NCI-H146 treated with DMSO at 0.1 percent for 48 hours (cell line): Measurements from ENCODE around the gene TMEM45A.
"Not testable (repeated sequence)": the region's sequence is repeated elsewhere in the genome, so short reads cannot be mapped to it uniquely, and the experiment has no call there.

Source experiments
- DNase-seq: peaks from one replicate; lab custom pipeline; 2025; ENCODE audit not compliant: unreplicated experiment; lab: John Stamatoyannopoulos, UW

The TMEM45A gene

DNA sequence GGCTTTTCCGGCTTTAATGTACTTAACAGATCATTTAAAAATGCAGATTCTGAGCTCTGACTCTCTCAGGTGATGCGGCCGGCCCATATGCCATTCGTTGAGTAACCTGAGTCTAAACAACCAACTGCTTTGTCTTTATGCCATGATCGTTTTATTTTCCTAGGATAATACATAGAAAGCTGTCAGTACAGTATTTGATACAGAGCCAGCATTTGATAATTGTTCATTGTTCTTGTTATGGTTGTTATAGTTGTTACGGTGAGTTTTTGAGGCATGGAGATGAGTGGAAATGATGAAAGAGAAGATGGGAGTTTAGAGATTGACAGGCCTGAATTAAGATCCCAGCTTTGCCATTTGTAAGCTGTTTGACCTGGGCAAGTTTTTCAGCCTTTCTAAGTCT, 40.0 kb downstream of the TMEM45A start:
- no peak for DNase-seq

DNA sequence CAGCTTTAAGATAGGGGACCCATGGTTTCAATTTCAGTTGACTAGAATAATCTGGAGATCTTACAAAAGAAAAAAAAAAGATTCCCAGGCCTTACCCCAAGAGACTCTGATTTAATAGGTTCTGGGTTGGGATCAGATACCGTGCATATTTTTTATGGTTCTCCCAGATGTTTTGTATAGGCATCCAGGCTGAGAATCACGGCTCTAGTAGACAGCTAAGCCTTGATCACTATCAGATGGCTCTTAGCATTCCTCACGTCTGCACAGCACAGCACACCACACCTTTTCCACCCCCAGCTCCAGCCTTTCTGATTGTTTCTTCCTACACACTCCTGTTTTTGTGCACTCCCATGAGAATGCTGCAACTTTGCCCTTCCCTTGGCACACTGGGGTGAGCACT, 40.8 kb downstream of the TMEM45A start:
- DNase-seq = no peak

DNA sequence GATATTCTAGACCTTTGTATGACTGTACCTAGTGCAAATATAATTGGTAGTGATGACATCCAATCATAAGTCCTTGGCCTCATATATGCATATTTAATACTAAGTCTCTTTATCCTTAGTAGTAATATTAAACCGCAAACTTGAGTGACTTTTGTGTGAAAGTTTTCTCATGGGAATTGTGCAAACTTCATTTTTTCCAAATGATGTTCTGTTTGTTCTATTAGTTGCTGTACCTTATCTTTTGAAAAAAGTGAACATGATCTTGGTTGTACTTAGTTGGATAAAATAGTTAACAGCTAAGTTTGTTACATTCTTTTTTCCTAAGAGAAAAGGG, 43.2 kb downstream of the TMEM45A start:
- no peak for DNase-seq

DNA sequence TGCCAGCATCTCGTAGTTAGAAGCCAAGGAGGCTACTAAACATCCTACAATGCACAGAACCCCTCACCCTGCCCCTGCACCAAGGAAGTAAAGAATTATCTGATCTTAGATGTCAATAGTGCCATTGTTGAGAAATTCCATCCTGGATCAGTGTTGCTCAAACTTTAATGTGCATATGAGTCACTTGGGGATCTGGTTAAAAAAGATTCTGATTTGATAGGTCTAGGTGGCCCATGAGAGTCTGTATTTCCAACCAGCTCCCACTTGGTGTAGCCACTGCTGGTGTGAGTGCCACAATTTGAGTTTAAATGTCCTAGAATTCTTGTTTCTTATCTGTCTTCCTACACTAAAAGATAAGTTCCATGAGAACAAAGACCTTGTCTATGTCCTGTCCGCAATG, 43.7 kb downstream of the TMEM45A start:
- DNase-seq = no peak

DNA sequence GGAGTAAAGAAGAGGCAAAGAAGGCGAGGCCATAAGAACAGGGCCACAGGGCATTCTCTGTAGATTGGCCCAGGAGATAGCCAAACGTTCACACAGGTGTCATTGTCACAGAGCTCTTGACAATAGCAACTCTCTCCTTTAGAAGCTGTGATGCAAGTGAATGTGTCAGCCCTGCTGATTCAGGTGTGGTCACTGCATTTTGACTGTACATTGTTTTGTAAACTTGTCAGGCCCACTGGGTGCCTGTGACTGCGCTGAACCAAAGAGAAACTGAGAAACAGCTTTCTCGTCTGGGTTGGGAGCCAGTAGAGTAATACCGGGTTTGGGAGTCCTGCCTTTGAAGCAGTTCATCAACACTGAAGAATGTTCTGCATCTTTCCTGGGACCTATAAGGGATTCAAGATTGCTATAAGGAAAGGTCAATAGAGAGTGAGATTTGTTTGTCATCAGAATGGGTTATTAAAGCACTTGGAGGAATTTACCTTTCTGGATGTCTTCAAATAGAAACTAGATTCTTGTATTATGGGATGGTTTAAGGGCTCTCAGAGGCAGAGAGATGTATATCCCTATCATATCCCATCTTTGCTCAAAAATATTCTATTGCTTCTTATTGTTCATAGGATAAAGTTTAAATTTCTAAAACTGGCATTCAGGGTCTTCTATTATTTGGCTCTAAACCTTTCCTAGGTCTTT, 45.4 kb downstream of the TMEM45A start:
- DNase-seq = no peak

DNA sequence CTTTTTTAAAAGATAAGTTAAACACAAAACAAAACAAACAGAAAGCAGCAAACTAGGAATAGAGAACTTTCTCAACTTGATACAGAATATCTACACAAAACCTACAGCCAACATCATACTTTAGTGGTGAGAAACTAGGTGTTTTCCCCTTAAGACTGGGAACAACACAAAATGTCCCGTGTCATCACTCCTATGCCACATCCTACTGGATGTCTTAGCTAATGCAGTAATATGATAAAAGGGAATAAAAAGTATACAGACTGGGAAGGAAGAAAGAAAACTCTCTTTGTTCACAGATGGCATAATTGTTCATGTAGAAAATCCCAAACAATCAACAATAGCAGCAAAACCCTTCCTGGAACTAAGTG, 45.9 kb downstream of the TMEM45A start:
- no peak for DNase-seq

DNA sequence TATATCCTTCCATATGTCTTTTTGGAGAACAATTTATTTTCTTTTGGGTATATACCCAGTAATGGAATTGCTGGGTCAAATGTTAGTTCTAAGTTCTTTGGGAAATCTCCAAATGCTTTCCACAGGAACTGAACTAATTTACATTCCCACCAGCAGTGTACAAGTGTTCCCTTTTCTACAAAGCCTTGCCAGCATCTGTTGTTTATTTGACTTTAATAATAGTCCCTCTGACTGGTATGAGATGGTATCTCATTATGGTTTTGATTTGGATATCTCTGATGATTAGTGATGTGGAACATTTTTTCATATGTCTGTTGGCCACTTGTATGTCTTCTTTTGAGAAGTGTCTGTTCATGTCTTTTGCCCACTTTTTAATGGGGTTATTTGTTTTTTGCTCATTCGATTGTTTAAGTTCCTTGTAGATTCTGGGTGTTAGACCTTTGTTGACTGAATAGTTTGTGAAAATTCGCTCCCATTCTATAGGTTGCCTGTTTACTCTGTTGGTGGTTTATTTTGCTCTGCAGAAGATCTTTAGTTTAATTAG, 48.4 kb downstream of the TMEM45A start:
- DNase-seq = no peak

DNA sequence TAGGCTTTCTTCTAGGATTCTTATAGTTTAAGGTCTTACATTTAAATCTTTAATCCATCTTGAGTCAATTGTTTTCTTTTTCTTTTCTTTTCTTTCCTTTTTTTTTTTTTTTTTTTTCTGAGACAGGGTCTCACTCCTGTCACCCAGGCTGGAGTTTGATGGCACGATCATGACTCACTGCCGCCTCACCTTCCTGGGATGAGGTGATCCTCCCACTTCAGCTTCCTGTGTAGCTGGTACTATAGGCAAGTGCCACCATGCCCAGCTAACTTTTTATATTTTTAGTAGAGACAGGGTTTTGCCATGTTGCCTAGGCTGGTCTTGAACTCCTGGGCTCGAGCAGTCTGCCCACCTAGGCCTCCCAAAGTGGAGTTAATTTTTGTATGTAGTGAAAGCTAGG, 49.0 kb downstream of the TMEM45A start:
- not testable (repeated sequence) for DNase-seq

DNA sequence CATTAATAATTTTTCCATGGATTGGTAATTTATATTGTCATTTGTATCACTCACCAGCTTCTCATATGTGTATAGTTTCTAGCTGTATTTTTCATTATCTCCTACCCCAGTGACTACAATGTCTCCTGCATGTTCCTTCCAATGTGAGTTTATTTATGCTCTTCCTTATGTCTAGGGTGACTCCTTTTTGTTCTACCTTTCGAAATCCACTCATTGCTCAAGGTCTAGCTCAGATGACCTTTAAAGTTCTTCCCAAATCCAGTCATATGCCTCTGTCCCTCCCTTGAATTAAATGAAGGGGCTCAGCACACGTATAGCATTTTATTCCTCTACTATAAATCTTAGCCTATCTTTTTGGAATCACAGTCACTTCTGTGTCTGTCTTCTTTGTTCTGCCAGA, 53.0 kb downstream of the TMEM45A start:
- DNase-seq = no peak

DNA sequence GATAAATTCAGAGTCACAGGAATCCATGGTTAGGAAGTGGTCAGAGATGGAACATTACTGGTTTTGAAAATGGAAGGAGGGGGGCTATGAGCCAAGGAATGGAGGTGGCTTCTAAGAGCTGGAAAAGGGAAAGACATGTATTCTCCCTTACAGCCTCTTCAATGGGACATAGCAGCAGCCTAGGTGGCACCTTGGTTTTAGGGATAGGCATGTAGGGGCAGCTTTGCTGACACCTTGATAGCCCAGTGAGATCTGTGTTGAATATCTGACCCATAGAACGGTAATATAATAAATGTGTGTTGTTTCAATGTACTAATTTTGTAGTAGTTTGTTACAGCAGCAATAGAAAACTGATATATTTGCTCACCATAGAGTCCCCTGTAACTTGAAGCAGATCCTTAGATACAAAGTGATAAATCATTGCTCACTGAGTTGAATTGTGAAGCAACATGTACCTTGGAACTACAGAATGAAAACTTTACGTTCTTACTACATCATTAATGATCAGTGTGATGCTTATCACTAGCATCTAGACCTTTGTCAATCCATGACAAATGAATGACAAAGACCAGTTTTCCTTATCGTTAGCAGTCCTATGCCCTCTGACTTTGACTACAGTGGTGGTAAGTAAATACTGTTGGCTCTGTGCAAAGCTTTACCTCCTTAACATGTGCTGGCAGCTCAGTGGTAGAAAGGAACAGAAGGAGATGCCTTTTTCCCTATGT, 53.8 kb downstream of the TMEM45A start:
- DNase-seq = no peak

DNA sequence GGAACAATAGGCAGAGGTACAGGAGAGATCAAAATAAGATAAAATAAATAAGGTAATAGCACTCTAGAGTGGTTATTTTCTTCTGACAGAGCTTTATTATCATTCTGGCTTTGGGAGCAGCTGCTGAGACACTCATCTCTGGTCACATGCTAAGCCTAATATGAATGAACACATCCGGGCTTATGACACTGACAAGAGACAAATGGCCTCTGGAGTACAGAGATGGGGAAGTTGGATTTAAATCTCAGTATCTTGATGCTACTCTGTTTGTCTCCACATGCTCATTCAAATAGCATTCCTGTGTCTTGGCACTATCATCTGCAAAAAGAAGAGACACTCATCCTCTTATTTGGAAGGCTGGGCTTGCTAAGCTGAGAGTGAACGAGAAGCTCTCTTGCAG, 55.6 kb downstream of the TMEM45A start:
- DNase-seq = no peak

DNA sequence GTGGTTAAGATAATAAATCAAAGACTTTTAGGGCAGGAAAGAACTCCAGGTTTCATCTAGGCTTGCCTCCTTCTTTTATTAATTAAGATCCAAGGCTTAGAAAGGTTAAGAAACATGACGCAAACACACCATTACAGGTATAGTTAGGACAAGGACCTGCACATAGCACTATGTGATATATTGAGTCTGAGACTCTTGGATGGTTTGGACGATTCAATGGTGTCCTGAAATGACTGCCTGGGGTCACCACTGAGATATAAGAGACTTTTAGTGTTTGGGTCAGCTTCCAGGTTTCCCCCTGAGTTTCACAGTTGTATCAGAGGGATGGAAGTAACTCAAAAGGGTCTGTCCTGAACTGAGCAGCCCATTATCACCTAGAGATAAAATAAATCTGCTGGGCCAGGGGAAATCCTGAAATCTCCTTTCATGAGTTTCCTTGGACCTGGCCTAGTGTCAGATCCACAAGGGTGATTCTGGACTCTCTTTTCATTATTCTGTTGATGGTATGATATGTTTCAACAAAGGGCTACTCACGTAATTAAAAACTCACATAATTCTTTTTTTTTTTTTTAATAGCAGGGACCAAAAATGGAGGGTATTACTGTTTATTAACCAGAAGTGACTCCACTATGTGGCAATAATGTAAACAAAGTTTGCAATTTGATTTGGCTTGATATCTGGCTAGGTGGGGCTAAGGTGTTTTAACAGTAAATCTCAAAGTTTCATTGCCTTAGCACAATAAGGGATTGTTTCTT, 61.4 kb downstream of the TMEM45A start:
- no peak for DNase-seq

DNA sequence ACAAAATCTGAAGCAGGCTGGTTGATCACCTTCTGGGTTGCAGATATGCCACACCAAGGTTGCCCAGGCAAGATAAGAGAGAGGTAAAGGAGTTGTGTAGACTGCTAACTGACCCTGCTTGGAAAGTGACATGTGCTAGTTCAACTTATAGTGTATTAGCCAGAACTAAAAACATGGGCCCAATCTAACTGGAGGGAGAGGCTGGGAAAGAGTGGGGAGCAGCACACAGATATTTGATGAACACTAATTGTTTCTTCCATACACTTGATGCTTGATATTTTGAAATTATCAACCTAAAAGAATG, 61.9 kb downstream of the TMEM45A start:
- no peak for DNase-seq

DNA sequence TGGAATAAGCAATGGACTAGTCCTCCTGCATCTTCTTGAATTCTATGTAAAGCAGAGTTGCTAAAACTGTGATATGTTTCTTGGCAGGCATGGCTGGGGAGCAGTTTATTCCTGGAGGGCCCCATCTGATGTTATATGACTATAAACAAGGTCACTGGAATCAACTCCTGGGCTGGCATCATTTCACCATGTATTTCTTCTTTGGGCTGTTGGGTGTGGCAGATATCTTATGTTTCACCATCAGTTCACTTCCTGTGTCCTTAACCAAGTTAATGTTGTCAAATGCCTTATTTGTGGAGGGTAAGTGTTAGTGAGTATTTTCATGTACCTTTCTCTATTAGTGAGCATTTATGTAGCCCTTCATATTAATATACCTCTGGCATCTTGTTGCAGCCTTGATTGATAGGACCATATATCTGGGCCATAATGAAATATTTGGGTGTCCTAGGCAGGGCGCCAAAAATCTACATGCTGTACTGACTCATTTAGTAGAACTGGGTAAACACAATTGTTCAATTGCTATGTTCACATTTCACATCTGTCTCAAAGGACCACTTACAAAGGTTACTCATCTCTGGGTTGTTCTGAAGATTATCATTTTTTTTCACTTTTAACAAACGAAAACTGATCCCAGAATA, 64.4 kb downstream of the TMEM45A start:
- no peak for DNase-seq

DNA sequence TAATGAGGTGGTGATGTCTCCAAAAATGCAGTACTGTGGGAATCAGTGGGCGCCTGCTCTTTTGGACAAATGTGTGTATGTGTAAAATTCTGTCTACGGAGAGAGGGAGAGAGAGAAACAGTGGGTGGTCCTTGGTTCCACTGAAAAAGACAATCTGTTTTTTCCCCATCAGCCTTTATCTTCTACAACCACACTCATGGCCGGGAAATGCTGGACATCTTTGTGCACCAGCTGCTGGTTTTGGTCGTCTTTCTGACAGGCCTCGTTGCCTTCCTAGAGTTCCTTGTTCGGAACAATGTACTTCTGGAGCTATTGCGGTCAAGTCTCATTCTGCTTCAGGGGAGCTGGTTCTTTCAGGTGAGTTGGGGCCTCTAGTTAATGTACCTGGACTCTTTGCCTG, 65.8 kb downstream of the TMEM45A start:
- DNase-seq = no peak

DNA sequence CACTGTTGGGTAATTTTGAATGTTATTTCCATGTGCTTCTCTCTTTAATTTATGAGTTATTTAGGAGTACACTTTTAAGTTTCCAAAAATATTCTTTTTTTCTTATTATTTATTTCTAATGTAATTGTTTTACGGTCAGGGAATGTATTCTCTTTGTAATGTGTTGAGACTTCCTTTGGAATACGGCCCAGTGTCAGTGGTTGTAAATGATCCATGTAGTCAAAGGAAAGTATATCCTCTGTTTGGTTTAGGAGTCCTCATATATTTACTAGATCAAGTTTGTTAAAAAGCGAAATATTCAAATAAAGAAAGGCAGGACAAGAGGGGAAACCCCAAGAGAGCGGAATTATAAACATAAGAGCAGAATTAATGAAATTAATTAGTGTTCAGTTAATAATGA, 68.0 kb downstream of the TMEM45A start:
- DNase-seq = no peak

DNA sequence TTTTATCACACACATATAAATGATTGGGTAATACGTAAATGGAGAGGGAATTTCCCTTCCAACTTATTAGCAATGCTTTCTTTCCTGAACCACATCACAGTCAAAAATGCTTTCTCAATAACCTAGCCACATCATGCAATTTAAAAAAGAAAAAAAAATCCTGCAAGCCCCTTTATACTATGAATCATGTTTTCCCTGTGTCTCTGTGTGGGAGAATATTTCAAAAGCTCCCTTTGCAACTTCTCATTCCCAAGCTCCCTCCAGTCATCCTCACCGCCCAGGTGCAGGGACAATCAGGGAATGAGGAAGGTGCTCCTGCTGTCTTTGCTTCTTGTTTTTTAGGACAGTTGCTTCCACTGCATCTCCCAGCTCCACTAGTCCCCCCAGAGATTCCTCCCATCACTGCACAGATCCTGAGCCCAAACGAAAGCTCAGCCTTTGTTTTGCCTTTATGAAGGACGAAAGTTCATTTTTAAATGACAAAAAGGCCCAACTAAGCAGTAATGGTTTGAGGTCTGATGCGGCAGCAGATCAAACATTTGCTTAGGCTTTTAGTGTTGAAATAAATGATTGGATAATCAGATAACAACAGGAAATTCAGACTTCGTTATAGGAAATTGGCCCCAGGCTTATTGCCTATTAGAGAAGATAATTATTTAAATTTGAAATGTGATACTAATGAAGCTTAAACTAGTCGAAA, 69.2 kb downstream of the TMEM45A start:
- DNase-seq = no peak

DNA sequence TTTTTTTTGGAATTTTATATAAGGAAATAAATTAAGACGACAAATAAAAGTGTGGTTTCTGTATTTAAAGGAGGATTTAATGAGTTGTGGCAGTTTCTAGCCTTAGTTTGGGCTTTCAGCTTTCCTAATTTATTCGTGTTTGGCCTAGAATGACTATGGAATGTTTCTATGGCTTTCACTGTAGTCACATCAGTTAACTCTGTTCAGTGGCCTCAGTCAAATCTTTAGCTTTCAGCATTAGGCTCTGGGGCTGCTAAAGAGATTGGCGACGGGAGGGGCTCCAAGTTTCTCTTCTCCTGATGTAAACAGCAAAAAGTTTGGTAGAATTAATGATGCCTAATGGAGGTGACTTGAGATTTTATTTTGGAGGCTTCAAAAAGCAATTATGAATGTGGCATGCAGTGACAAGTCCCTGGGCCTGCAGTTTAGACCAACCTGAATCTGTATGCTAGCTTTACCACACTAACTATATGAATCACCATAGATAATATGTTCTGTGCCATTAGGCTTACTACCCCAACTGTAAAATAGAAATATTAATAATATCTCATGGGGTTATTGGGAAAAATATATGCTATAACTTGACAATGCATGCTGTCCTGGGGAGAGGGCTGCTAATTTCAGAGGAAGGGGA, 69.9 kb downstream of the TMEM45A start:
- DNase-seq = no peak

DNA sequence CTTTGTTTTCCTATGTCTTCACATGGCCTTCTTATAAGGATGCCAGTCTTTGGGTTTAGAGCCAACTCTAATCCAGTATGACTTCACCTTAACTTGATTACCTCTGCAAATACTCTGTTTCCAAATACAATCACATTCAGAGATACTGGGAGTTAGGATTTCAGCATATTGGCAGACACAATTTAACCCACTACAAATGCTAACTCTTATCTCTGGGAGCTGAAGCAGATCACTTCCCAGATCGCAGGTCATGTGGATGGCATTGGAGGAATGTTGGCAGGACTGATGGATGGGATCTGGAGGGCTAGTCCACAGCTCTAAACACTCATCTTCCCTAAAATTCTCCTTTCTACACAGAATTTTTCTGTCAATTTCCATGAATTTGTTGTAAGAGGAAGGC, 70.8 kb downstream of the TMEM45A start:
- no peak for DNase-seq

DNA sequence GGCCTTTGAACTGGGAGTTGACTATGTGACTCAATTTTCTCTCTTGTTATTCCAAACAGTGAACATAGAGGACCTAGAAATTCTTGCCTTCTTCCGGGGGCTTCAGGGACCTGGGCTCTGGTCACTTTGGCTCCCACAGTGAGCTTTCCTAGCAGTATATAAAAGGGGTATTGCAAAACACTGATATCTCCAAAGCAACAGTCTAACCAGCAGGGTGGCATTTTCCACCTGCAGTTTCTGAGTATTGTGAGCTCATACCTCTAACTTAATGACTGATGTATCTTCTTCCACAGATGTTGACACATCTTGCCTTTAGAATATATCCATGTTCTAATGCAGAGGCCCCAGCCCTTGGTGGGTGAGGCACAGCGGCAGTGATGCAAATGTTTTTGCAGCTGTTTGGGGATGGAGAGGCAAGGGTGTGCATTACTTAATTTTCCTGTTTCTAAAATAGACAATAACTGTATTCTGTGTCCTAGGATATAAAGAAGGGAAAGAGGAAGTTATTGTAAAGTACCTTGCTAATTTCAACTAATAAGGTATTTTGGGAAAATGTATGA, 71.3 kb downstream of the TMEM45A start:
- DNase-seq = no peak
